DND-41 (cell line): ENCODE measurements around the gene HS3ST3B1.

Experiments
- ATAC-seq: fragments of 200-7000 bp; cut with Tn5 transposase; 3 replicates; pipeline ENCODE4 v1.9.1; 2021; ENCODE audit warnings: low read depth; ENCODE audit not compliant: insufficient read depth
- DNase-seq: peaks from one replicate; pipeline ENCODE4 v3.0.0-alpha.2; 2020
- H2AFZ ChIP-seq: 2 replicates; pipeline ENCODE4 v1.6.0; 2012; ENCODE audit warnings: low read depth, low read length
- H3K27ac ChIP-seq: 2 replicates; pipeline ENCODE4 v1.5.1; 2012; ENCODE audit warnings: low read length, inconsistent platforms
- H3K27me3 ChIP-seq: fragments of 200-600 bp; sonication (generic); 2 replicates; pipeline ENCODE4 v1.6.0; 2012; ENCODE audit warnings: low read length, mild to moderate bottlenecking, inconsistent platforms; ENCODE audit not compliant: insufficient read depth, poor library complexity
- H3K36me3 ChIP-seq: 2 replicates; pipeline ENCODE4 v1.5.1; 2012; ENCODE audit warnings: low read length, inconsistent platforms; ENCODE audit not compliant: insufficient read depth
- H3K4me1 ChIP-seq: 2 replicates; pipeline ENCODE4 v1.5.1; 2012; ENCODE audit warnings: mild to moderate bottlenecking, low read length; ENCODE audit not compliant: insufficient read depth
- H3K4me2 ChIP-seq: 2 replicates; pipeline ENCODE4 v1.6.0; 2012; ENCODE audit warnings: mild to moderate bottlenecking, moderate library complexity, low read length, inconsistent platforms; ENCODE audit not compliant: insufficient read depth
- H3K4me3 ChIP-seq, 2 experiments: fragments of 200-600 bp in 1 of 2; shearing (Covaris generic) in 1 of 2; 2 replicates each; pipeline ENCODE4 v1.5.1; 2012 to 2016; ENCODE audit warnings: inconsistent platforms in 2 of 2, low read length in 2 of 2, mild to moderate bottlenecking in 2 of 2, low read depth in 1 of 2, moderate library complexity in 1 of 2
- H3K79me2 ChIP-seq: 2 replicates; pipeline ENCODE4 v1.6.0; 2012; ENCODE audit warnings: low read length, inconsistent platforms; ENCODE audit not compliant: insufficient read depth
- H3K9ac ChIP-seq: 2 replicates; pipeline ENCODE4 v1.6.0; 2012; ENCODE audit warnings: low read depth, mild to moderate bottlenecking, inconsistent platforms, low read length, moderate library complexity
- H3K9me3 ChIP-seq: 2 replicates; pipeline ENCODE4 v1.5.1; 2012; ENCODE audit warnings: low read length, moderate library complexity, mild to moderate bottlenecking, inconsistent platforms; ENCODE audit not compliant: insufficient read depth, severe bottlenecking
- H4K20me1 ChIP-seq: 2 replicates; pipeline ENCODE4 v1.6.0; 2012; ENCODE audit warnings: low read length; ENCODE audit not compliant: insufficient read depth
- EZH2 ChIP-seq: IDR thresholded peaks from 3 replicates; pipeline ENCODE4 v1.6.1; 2012; ENCODE audit warnings: borderline replicate concordance, low read depth, mild to moderate bottlenecking, moderate library complexity, low read length, inconsistent platforms; ENCODE audit not compliant: severe bottlenecking
- TF ChIP-seq, protein P1 (sequence below): IDR thresholded peaks from 2 replicates; pipeline ENCODE4 v1.5.1; 2012; ENCODE audit warnings: borderline replicate concordance, low read length, moderate library complexity, mild to moderate bottlenecking; ENCODE audit not compliant: poor library complexity, severe bottlenecking; ENCODE audit errors: extremely low read depth

HS3ST3B1 gene

DNA sequence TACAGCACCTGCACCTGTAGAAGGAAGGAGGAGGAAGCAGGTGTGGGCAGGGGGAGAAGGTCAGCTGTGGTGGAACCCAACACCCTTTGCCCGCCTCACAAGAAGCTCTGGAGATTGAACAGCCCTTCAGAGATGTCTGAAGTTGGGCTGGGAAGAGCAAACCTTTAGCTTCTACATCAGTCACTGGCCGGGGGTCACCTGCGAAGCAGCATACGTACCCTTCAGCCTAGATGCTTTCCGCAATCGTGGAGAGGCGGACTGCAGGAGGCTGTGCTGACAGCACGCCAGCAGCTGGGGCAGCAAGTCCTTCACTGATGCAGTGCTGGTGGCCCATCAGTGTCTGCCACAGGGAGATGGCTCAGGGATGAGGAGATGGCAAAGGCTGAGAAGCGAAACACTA lies 5.2 kb upstream of the HS3ST3B1 start:
- Histone ChIP-seq H3K27ac (no peak overlapping the region), H3K4me3 (no peak overlapping the region), H3K27me3 (peaks cover 17% of the 10 kb centered on the region), H2AFZ (no peak overlapping the region), H3K36me3 (no peaks in the 10 kb centered on the region), H3K79me2 (no peaks in the 10 kb centered on the region), H4K20me1 (no peaks in the 10 kb centered on the region), H3K9me3 (no peaks in the 10 kb centered on the region), H3K4me1 (peaks cover 14% of the 10 kb centered on the region), H3K4me2 (no peak overlapping the region), H3K9ac (no peak overlapping the region)
- TF ChIP-seq EZH2, result no peak
- TF ChIP-seq, protein P1, sequence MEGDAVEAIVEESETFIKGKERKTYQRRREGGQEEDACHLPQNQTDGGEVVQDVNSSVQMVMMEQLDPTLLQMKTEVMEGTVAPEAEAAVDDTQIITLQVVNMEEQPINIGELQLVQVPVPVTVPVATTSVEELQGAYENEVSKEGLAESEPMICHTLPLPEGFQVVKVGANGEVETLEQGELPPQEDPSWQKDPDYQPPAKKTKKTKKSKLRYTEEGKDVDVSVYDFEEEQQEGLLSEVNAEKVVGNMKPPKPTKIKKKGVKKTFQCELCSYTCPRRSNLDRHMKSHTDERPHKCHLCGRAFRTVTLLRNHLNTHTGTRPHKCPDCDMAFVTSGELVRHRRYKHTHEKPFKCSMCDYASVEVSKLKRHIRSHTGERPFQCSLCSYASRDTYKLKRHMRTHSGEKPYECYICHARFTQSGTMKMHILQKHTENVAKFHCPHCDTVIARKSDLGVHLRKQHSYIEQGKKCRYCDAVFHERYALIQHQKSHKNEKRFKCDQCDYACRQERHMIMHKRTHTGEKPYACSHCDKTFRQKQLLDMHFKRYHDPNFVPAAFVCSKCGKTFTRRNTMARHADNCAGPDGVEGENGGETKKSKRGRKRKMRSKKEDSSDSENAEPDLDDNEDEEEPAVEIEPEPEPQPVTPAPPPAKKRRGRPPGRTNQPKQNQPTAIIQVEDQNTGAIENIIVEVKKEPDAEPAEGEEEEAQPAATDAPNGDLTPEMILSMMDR, result no peak
- no peak for ATAC-seq
- DNase-seq, result no peak

DNA sequence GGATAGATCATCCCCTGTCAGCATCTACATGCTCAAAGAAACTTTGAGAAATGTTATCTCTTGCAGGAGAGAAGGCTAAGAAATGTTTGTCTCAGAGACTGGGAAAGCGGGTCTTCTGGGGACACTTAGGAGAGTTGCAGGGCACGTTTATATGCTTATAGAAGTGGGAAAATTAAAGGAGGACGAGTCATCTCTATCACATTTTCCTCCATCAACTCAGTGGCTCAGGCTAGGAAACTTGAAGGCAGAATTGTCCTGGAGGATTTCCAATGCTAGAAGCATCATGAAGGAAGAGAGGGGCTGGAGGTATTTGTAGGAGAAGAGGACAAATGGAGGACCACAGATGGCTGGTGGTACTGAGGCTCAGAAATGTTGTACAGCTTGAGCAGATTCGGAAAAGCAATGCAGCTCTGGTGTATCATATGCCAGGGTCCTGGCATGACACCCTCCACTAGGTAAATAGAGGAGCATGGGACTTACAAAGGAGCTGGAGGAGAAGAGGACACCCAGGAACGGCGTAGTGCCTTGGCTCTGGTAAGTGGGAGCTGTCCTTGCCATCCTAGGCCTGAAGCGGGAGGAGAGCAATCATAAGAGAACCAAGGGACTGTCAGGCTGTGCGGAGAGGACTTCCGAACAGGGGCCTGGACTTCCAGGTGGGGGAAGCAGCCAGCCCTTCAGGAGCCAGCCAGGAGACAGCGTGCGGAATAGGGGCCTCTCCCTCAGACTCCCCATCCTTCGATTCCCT lies 4.5 kb upstream of the HS3ST3B1 start:
- H2AFZ ChIP-seq, result no peak overlapping the region
- H3K9me3 ChIP-seq, result no peaks in the 10 kb centered on the region
- peaks cover 14% of the 10 kb centered on the region for H3K4me1 ChIP-seq
- peaks cover 4% of the 10 kb centered on the region for H3K79me2 ChIP-seq
- no peaks in the 10 kb centered on the region for H3K36me3 ChIP-seq
- no peaks in the 10 kb centered on the region for H4K20me1 ChIP-seq
- TF ChIP-seq, protein P1, result no peak
- TF ChIP-seq EZH2, result no peak
- no peak overlapping the region for H3K4me3 ChIP-seq
- no peak for ATAC-seq
- peaks cover 17% of the 10 kb centered on the region for H3K27me3 ChIP-seq
- H3K27ac ChIP-seq, result no peak overlapping the region
- no peak for DNase-seq
- H3K9ac ChIP-seq, result no peak overlapping the region
- no peak overlapping the region for H3K4me2 ChIP-seq

DNA sequence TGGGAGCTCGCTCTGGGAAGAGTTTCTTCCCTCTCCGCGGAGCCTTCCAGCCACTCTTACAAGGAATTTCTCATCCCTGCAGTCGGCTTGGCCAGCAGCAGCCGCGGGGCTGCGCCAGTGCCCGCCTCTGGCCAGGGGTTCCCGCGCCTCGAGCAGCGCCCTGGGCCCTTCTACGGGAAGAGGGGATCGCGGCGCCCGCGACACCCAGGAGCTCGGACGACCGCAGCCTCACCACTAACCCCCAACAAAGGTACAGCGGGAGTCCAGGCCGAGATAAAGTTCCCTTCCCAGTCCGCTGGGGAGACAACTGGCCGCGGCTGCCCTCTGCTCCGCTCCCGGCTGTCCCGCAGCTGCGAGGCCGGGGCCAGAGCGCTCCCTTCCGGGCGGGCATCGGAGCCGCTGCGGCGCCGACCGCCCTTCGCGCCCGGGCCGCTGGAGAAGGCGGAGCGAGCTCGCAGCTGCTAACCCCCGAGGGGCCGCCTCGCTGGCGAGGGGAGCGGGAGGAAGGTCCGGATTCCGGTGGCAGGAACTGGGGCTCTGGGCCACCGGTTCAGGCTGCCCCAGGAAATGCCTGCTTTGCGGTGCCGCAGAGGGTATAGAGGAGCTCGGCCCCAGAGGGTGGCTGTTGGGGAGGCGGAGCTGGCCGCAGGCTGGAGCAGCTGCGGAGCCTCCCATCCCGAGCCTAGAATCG lies 3.6 kb upstream of the HS3ST3B1 start:
- H3K4me2 ChIP-seq, result no peak overlapping the region
- no peak overlapping the region for H3K4me3 ChIP-seq
- peaks cover 14% of the 10 kb centered on the region for H3K79me2 ChIP-seq
- no peak for TF ChIP-seq EZH2
- TF ChIP-seq, protein P1, result no peak
- H3K36me3 ChIP-seq, result no peaks in the 10 kb centered on the region; the same call in 1 of the 2 replicates
- H3K27ac ChIP-seq, result no peak overlapping the region
- no peak overlapping the region for H3K9ac ChIP-seq
- H4K20me1 ChIP-seq, result no peaks in the 10 kb centered on the region; the same call in 1 of the 2 replicates
- H3K4me1 ChIP-seq, result peaks cover 14% of the 10 kb centered on the region
- no peak overlapping the region for H2AFZ ChIP-seq
- peaks cover 17% of the 10 kb centered on the region for H3K27me3 ChIP-seq
- no peak for ATAC-seq
- DNase-seq, result no peak
- H3K9me3 ChIP-seq, result no peaks in the 10 kb centered on the region
